ENCODE data around the gene CHRDL1.

The CHRDL1 gene

GRCh38 chrX:110734271-110734670 lies 61.3 kb downstream of the CHRDL1 start:
- Mint-ChIP-seq H3K4me1 (no peaks in the 10 kb centered on the region), H3K4me3 (no peak overlapping the region), H3K36me3 (ENCODE audit: insufficient read depth) (no peaks in the 10 kb centered on the region), H3K27ac (ENCODE audit: low read depth) (no peak overlapping the region), H3K27me3 (no peaks in the 10 kb centered on the region), H3K9me3 (no peaks in the 10 kb centered on the region)
- DNase-seq (ENCODE audit: low spot score in 2 of 2) (no peak), ATAC-seq (replicated peaks; ENCODE audit: extremely low read depth, poor library complexity, severe bottlenecking) (no peak)

GRCh38 chrX:110733166-110733565 lies 62.5 kb downstream of the CHRDL1 start:
- DNase-seq (ENCODE audit: low spot score in 2 of 2) = no peak
- Mint-ChIP-seq H3K36me3 (ENCODE audit: insufficient read depth) (no peaks in the 10 kb centered on the region), H3K27ac (ENCODE audit: low read depth) (no peak overlapping the region), H3K27me3 (no peaks in the 10 kb centered on the region), H3K4me1 (no peaks in the 10 kb centered on the region), H3K9me3 (no peaks in the 10 kb centered on the region), H3K4me3 (no peak overlapping the region)
- ATAC-seq (replicated peaks; ENCODE audit: extremely low read depth, poor library complexity, severe bottlenecking) = no peak

- H3K27ac Mint-ChIP-seq (ENCODE audit: low read depth) = no peak overlapping the region
- no peak for ATAC-seq (replicated peaks; ENCODE audit: extremely low read depth, poor library complexity, severe bottlenecking)
- no peaks in the 10 kb centered on the region for H3K27me3 Mint-ChIP-seq
- H3K4me1 Mint-ChIP-seq = no peaks in the 10 kb centered on the region
- no peaks in the 10 kb centered on the region for H3K36me3 Mint-ChIP-seq (ENCODE audit: insufficient read depth)
- H3K4me3 Mint-ChIP-seq = no peak overlapping the region
- no peaks in the 10 kb centered on the region for H3K9me3 Mint-ChIP-seq
- DNase-seq (ENCODE audit: low spot score in 2 of 2) = no peak
Measured at GRCh38 chrX:110732266-110732665, 63.4 kb downstream of the CHRDL1 start.

- Mint-ChIP-seq H3K9me3 (peaks cover 7% of the 10 kb centered on the region), H3K4me3 (no peak overlapping the region), H3K4me1 (no peaks in the 10 kb centered on the region), H3K27ac (ENCODE audit: low read depth) (no peak overlapping the region), H3K27me3 (no peaks in the 10 kb centered on the region), H3K36me3 (ENCODE audit: insufficient read depth) (no peaks in the 10 kb centered on the region)
- DNase-seq (ENCODE audit: low spot score in 2 of 2) = no peak
- no peak for ATAC-seq (replicated peaks; ENCODE audit: extremely low read depth, poor library complexity, severe bottlenecking)
Measured at GRCh38 chrX:110723844-110724243, 71.8 kb downstream of the CHRDL1 start.

- Mint-ChIP-seq H3K27me3 (no peaks in the 10 kb centered on the region), H3K4me3 (no peak overlapping the region), H3K27ac (ENCODE audit: low read depth) (no peak overlapping the region), H3K9me3 (peaks cover 11% of the 10 kb centered on the region), H3K36me3 (ENCODE audit: insufficient read depth) (no peaks in the 10 kb centered on the region), H3K4me1 (no peaks in the 10 kb centered on the region)
- ATAC-seq (replicated peaks; ENCODE audit: extremely low read depth, poor library complexity, severe bottlenecking) (no peak), DNase-seq (ENCODE audit: low spot score in 2 of 2) (no peak)
Measured at GRCh38 chrX:110722135-110722534, 73.5 kb downstream of the CHRDL1 start.

- Mint-ChIP-seq H3K27ac (ENCODE audit: low read depth) (no peak overlapping the region), H3K36me3 (ENCODE audit: insufficient read depth) (no peaks in the 10 kb centered on the region), H3K27me3 (no peaks in the 10 kb centered on the region), H3K4me1 (no peaks in the 10 kb centered on the region), H3K9me3 (peaks cover 8% of the 10 kb centered on the region), H3K4me3 (no peak overlapping the region)
- no peak for DNase-seq (ENCODE audit: low spot score in 2 of 2)
- ATAC-seq (replicated peaks; ENCODE audit: extremely low read depth, poor library complexity, severe bottlenecking) = no peak
Measured at GRCh38 chrX:110713666-110714065, 82.0 kb downstream of the CHRDL1 start.

GRCh38 chrX:110706446-110706845 lies 89.2 kb downstream of the CHRDL1 start:
- no peaks in the 10 kb centered on the region for H3K9me3 Mint-ChIP-seq
- ATAC-seq (replicated peaks; ENCODE audit: extremely low read depth, poor library complexity, severe bottlenecking) (no peak), DNase-seq (ENCODE audit: low spot score in 2 of 2) (no peak)
- no peaks in the 10 kb centered on the region for H3K36me3 Mint-ChIP-seq (ENCODE audit: insufficient read depth)
- no peak overlapping the region for H3K4me3 Mint-ChIP-seq
- H3K27ac Mint-ChIP-seq (ENCODE audit: low read depth) = no peak overlapping the region
- no peaks in the 10 kb centered on the region for H3K4me1 Mint-ChIP-seq
- no peaks in the 10 kb centered on the region for H3K27me3 Mint-ChIP-seq

GRCh38 chrX:110703641-110704040 lies 92.0 kb downstream of the CHRDL1 start:
- H3K9me3 Mint-ChIP-seq = no peaks in the 10 kb centered on the region
- no peak overlapping the region for H3K27ac Mint-ChIP-seq (ENCODE audit: low read depth)
- ATAC-seq (replicated peaks; ENCODE audit: extremely low read depth, poor library complexity, severe bottlenecking) = no peak
- H3K36me3 Mint-ChIP-seq (ENCODE audit: insufficient read depth) = no peaks in the 10 kb centered on the region
- no peaks in the 10 kb centered on the region for H3K4me1 Mint-ChIP-seq
- H3K4me3 Mint-ChIP-seq = no peak overlapping the region
- DNase-seq (ENCODE audit: low spot score in 2 of 2) = no peak
- no peaks in the 10 kb centered on the region for H3K27me3 Mint-ChIP-seq

GRCh38 chrX:110699109-110699508 lies 96.5 kb downstream of the CHRDL1 start:
- DNase-seq (ENCODE audit: low spot score in 2 of 2) (no peak), ATAC-seq (replicated peaks; ENCODE audit: extremely low read depth, poor library complexity, severe bottlenecking) (no peak)
- Mint-ChIP-seq H3K4me3 (no peak overlapping the region), H3K27me3 (no peaks in the 10 kb centered on the region), H3K9me3 (no peaks in the 10 kb centered on the region), H3K4me1 (no peaks in the 10 kb centered on the region), H3K27ac (ENCODE audit: low read depth) (no peak overlapping the region), H3K36me3 (ENCODE audit: insufficient read depth) (no peaks in the 10 kb centered on the region)

- H3K4me1 Mint-ChIP-seq = no peaks in the 10 kb centered on the region
- no peak overlapping the region for H3K27ac Mint-ChIP-seq (ENCODE audit: low read depth)
- no peak overlapping the region for H3K4me3 Mint-ChIP-seq
- H3K36me3 Mint-ChIP-seq (ENCODE audit: insufficient read depth) = no peaks in the 10 kb centered on the region
- no peaks in the 10 kb centered on the region for H3K27me3 Mint-ChIP-seq
- ATAC-seq (replicated peaks; ENCODE audit: extremely low read depth, poor library complexity, severe bottlenecking) = no peak
- H3K9me3 Mint-ChIP-seq = no peaks in the 10 kb centered on the region
- DNase-seq (ENCODE audit: low spot score in 2 of 2) = no peak
Measured at GRCh38 chrX:110698696-110699095, 96.9 kb downstream of the CHRDL1 start.

- DNase-seq (ENCODE audit: low spot score in 2 of 2) = no peak
- no peak for ATAC-seq (replicated peaks; ENCODE audit: extremely low read depth, poor library complexity, severe bottlenecking)
- no peak overlapping the region for H3K27ac Mint-ChIP-seq (ENCODE audit: low read depth)
- no peaks in the 10 kb centered on the region for H3K27me3 Mint-ChIP-seq
- no peak overlapping the region for H3K4me3 Mint-ChIP-seq
- H3K9me3 Mint-ChIP-seq = no peaks in the 10 kb centered on the region
- H3K4me1 Mint-ChIP-seq = no peaks in the 10 kb centered on the region
- H3K36me3 Mint-ChIP-seq (ENCODE audit: insufficient read depth) = no peaks in the 10 kb centered on the region
Measured at GRCh38 chrX:110692866-110693265, 102.8 kb downstream of the CHRDL1 start.

- Mint-ChIP-seq H3K36me3 (ENCODE audit: insufficient read depth) (no peaks in the 10 kb centered on the region), H3K4me3 (no peak overlapping the region), H3K4me1 (no peaks in the 10 kb centered on the region), H3K9me3 (no peaks in the 10 kb centered on the region), H3K27ac (ENCODE audit: low read depth) (no peak overlapping the region), H3K27me3 (no peaks in the 10 kb centered on the region)
- DNase-seq (ENCODE audit: low spot score in 2 of 2) = no peak
- no peak for ATAC-seq (replicated peaks; ENCODE audit: extremely low read depth, poor library complexity, severe bottlenecking)
Measured at GRCh38 chrX:110691446-110691845, 104.2 kb downstream of the CHRDL1 start.

- Mint-ChIP-seq H3K9me3 (no peaks in the 10 kb centered on the region), H3K36me3 (ENCODE audit: insufficient read depth) (no peaks in the 10 kb centered on the region), H3K4me3 (no peak overlapping the region), H3K4me1 (no peaks in the 10 kb centered on the region), H3K27me3 (no peaks in the 10 kb centered on the region), H3K27ac (ENCODE audit: low read depth) (no peak overlapping the region)
- no peak for ATAC-seq (replicated peaks; ENCODE audit: extremely low read depth, poor library complexity, severe bottlenecking)
- DNase-seq (ENCODE audit: low spot score in 2 of 2) = no peak
Measured at GRCh38 chrX:110684653-110685052, 111.0 kb downstream of the CHRDL1 start.

- Mint-ChIP-seq H3K27me3 (no peaks in the 10 kb centered on the region), H3K9me3 (no peaks in the 10 kb centered on the region), H3K4me3 (no peak overlapping the region), H3K4me1 (no peaks in the 10 kb centered on the region), H3K36me3 (ENCODE audit: insufficient read depth) (no peaks in the 10 kb centered on the region), H3K27ac (ENCODE audit: low read depth) (no peak overlapping the region)
- ATAC-seq (replicated peaks; ENCODE audit: extremely low read depth, poor library complexity, severe bottlenecking) (no peak), DNase-seq (ENCODE audit: low spot score in 2 of 2) (no peak)
Measured at GRCh38 chrX:110683925-110684324, 111.7 kb downstream of the CHRDL1 start.

Measured in central memory CD8-positive, alpha-beta T cell (primary cell).